Smooth muscle cell of the umbilical artery (primary cell): ENCODE data around the gene GHDC. TPM values are rescaled to one million over a fixed set of nuclear protein-coding genes. Genes with fewer than 3 reads are reported as not detected.

Experiments
- total RNA-seq: library from RNA; depleted of rRNA; stranded (reverse); fragments of >200 nt; gene quantifications from 2 replicates; pipeline ENCODE4 v1.2.3, GENCODE V29; 2014

The GHDC gene, protein sequence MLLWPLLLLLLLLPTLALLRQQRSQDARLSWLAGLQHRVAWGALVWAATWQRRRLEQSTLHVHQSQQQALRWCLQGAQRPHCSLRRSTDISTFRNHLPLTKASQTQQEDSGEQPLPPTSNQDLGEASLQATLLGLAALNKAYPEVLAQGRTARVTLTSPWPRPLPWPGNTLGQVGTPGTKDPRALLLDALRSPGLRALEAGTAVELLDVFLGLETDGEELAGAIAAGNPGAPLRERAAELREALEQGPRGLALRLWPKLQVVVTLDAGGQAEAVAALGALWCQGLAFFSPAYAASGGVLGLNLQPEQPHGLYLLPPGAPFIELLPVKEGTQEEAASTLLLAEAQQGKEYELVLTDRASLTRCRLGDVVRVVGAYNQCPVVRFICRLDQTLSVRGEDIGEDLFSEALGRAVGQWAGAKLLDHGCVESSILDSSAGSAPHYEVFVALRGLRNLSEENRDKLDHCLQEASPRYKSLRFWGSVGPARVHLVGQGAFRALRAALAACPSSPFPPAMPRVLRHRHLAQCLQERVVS
- 7.0 and 9.2 TPM in 2 replicates for total RNA-seq

DNA sequence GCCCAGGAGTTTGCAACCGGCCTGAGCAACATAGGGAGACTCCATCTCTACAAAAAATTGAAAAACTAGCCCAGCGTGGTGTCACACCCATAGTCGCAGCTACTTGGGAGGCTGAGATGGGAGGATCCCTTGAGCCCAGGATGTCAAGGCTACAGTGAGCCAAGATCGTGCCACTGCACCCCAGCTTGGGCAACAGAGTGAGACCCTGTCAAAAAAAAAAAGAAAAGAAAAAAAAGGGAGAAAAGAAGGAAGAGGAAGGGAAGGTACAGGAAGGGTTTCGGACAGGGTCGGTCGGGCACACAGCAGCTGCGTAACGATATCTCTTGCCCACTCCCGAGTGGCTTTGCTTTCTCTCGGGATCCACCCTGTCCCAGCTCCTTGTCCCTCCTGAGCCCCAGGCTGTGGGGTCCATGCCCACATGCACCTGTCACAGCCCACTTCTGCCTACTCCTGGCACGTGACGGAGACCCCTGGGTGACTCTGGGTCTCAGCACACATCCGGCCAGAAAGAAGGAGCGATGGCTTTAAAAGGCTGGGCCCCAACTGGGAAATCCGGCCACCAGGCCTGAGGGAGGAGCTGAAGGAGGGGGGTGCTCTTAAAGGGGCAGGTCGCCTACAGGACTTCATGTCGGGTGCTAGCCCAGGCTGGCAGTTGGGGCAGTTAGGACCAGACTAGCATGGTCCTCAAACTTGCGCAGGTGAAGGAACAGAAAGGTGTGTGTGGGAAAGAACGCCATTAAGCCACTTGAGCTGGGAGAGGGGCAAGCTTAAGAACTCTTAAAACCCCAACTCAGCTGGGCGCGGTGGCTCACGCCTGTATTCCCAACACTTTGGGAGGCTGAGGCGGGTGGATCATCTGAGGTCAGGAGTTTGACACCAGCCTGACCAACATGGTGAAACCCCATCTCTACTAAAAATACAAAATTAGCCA, at the start of gene GHDC:
TSS of gene GHDC (minus strand) at position 526 of the 931 bp plus-strand sequence. CDS start 913 bp downstream, outside the sequence.

DNA sequence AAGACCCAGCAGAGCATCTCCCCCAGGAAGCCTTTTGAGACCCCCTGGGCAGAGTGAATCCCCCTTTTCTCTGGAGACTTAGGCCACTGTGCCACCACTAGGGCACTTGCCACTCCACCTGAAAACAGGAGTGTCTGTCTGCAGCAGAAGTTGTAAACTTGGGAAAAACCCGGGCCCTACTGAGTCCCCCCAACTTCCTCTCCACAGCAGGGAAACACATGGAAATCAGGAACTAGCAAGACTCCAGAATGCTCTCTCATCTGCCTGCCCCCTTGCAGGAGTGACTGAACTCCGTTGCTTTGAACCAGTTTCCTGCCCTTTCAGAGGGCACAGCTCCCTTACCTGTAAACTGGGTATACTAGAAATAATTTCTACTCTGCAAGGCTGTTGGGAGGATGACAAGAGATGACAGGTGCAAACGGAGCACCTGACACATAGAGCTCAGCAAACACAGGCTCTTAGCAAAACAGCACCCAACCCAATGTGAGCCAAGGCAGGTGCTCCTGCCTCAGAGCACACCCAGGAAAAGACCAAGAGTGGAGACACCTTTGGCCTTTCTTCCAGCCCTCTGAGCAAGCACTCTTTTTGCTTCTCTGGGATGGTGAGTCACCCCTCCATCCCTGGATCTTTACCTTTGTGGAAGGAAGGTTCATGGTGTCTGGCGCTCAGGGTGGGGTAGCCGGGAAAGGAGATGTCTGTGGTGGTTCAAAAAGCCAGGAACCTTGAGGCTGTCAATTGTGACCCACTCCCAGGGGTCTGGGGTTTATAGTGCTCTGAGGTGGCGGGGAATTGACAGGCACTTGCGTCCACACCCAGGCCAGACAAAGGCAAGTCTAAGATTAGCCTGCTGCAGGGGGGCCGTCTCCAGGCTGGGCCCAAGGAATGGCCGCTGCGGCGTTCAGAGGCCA, 9.3 kb downstream of the GHDC start, which contains the start of gene HCRT:
TSS of gene HCRT (minus strand) at position 740 of the 908 bp plus-strand sequence. CDS start at position 653, 87 bp downstream.

DNA sequence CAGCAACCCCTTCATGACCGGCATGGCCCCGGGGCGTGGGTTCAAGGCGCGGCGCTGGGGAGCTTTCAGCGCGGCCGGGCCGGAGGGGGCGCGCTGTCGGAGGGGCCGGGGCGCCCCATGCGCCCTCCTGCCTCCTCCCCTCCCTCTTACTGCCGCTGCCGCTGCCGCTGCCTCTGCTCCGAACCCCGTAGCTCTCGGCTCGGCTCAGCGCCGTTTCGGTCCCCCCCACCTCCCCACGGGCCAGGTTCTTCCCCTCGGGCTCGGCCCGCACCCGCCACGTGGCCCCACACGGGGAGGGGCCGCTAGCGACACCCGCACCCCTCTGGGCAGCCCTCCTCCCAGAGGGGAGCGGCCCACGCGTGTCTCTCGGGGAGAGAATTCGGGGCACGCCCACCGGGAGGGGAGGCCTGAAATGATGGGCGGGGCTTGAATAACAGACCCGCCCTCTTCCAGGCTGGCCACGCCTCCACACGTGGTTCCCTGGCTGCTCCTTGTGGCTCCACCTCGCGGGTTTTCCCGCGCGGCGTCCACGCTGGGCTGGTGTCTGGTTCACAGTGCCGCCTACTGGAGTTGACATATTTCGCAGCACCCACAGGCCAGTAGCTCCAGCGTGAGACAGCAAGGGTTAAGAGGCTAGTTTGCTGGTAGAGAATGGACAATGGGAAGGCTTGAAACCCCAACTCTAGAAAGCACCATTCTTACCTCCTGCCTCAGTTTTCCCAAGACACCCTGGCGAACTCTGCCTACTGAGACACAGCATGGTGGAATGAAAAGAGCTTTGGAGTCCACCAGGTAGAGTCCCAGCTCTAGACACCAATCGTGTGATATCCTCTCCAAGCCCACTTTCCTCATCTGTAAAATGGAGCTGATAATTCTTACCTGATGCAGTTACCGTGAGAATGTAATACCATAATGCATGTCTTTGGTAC, 13.1 kb downstream of the GHDC start, which contains the start of gene KCNH4:
TSS of gene KCNH4 (minus strand) at position 221 of the 929 bp plus-strand sequence. CDS start at position 24, 197 bp downstream.

Other genes with a start within 250 kb of the GHDC start
- gene CNP, start 227.7 kb downstream of the GHDC start, total RNA-seq: 37.7 and 51.1 TPM in 2 replicates
- gene DNAJC7, start 177.1 kb downstream of the GHDC start, total RNA-seq: 65.3 and 71.3 TPM in 2 replicates
- 20.8 and 29.6 TPM in 2 replicates for gene NKIRAS2, start 174.4 kb downstream of the GHDC start, total RNA-seq
- under 0.01 and 0.09 TPM in 2 replicates for gene C17orf113, start 143.9 kb downstream of the GHDC start, total RNA-seq
- not detected in 2 replicates for gene ZNF385C, start 96.0 kb downstream of the GHDC start, total RNA-seq
- 6.8 and 10.3 TPM in 2 replicates for gene DHX58, start 81.8 kb downstream of the GHDC start, total RNA-seq
- gene KAT2A, start 73.1 kb downstream of the GHDC start, total RNA-seq: 10.7 and 16.7 TPM in 2 replicates
- 0.14 TPM in 1 of 2 replicates, not detected in the other for gene HSPB9, start 71.7 kb downstream of the GHDC start, total RNA-seq
- 63.0 and 86.9 TPM in 2 replicates for gene RAB5C, start 39.5 kb downstream of the GHDC start, total RNA-seq
- not detected in 2 replicates for gene KCNH4, start 13.4 kb downstream of the GHDC start, total RNA-seq
- gene HCRT, start 9.0 kb downstream of the GHDC start, total RNA-seq: not detected in 2 replicates
- gene STAT5B, start 81.9 kb upstream of the GHDC start, total RNA-seq: 27.3 and 29.7 TPM in 2 replicates
- gene STAT5A, start 94.0 kb upstream of the GHDC start, total RNA-seq: 4.9 and 19.0 TPM in 2 replicates
- 105 and 140 TPM in 2 replicates for gene STAT3, start 193.9 kb upstream of the GHDC start, total RNA-seq
- 374 and 587 TPM in 2 replicates for gene CAVIN1, start 228.8 kb upstream of the GHDC start, total RNA-seq